A673 (cell line): ENCODE results near the gene OGDH. TPM values are rescaled to one million over a fixed set of nuclear protein-coding genes. Genes with fewer than 3 reads are reported as not detected.

Experiments used
- BruUV-seq: library from RNA; stranded (reverse); fragments of 400-500 nt; replicated peaks from 2 replicates; lab custom pipeline; 2021; lab: Mats Ljungman, UMichigan
- CTCF ChIA-PET: fragments of 300-600 bp; sonication (Branson Sonifier 250); formaldehyde crosslinking; loops from one replicate; lab custom pipeline; 2022; ENCODE audit warnings: antibody characterized with exemption; lab: Charles Lee
- POLR2A ChIA-PET: fragments of 300-600 bp; sonication (Branson Sonifier 250); formaldehyde crosslinking; loops from one replicate; lab custom pipeline; 2022; ENCODE audit warnings: antibody characterized with exemption; ENCODE audit not compliant: low non-redundant PET; lab: Charles Lee
- DNase-seq: peaks from one replicate; pipeline ENCODE4 v3.0.0-alpha.2; 2015; ENCODE audit warnings: low spot score
- H3K27ac ChIP-seq: fragments of 200-600 bp; sonication (generic); 2 replicates; pipeline ENCODE4 v1.5.1; 2016; ENCODE audit warnings: mixed run types, low read depth, mild to moderate bottlenecking, mixed read lengths, antibody characterized with exemption, low read length; ENCODE audit not compliant: poor library complexity, severe bottlenecking
- H3K27me3 ChIP-seq: fragments of 200-600 bp; sonication (generic); replicated peaks from 2 replicates; pipeline ENCODE4 v1.6.1; 2017; ENCODE audit warnings: mixed run types, low read depth, mild to moderate bottlenecking, mixed read lengths, antibody characterized with exemption, low read length; ENCODE audit not compliant: insufficient read depth, poor library complexity
- H3K36me3 ChIP-seq: fragments of 200-600 bp; sonication (generic); 2 replicates; pipeline ENCODE4 v1.6.1; 2016; ENCODE audit warnings: mixed run types, mild to moderate bottlenecking, mixed read lengths, antibody characterized with exemption, low read length; ENCODE audit not compliant: insufficient read depth, poor library complexity, severe bottlenecking
- H3K4me1 ChIP-seq: fragments of 200-600 bp; sonication (generic); 2 replicates; pipeline ENCODE4 v1.6.1; 2017; ENCODE audit warnings: mixed run types, mild to moderate bottlenecking, mixed read lengths, antibody characterized with exemption, low read length; ENCODE audit not compliant: insufficient read depth, poor library complexity, severe bottlenecking
- H3K4me3 ChIP-seq: fragments of 200-600 bp; sonication (generic); 2 replicates; pipeline ENCODE4 v1.5.1; 2016; ENCODE audit warnings: low read depth, mixed run types, mild to moderate bottlenecking, mixed read lengths, low read length; ENCODE audit not compliant: poor library complexity, severe bottlenecking
- H3K9me3 ChIP-seq: fragments of 200-600 bp; sonication (generic); 2 replicates; pipeline ENCODE4 v1.6.1; 2016; ENCODE audit warnings: mixed run types, low read depth, mild to moderate bottlenecking, mixed read lengths, antibody characterized with exemption, low read length; ENCODE audit not compliant: poor library complexity, severe bottlenecking
- CTCF ChIP-seq: fragments of 300-800, 200-600 bp; sonication (generic); conservative IDR thresholded peaks from 2 replicates; pipeline ENCODE4 v1.5.1; 2017; ENCODE audit warnings: low read depth, mild to moderate bottlenecking, antibody characterized with exemption, low read length, moderate library complexity, mixed read lengths
- EZH2 ChIP-seq: fragments of 200-600 bp; sonication (generic); IDR thresholded peaks from 2 replicates; pipeline ENCODE4 v1.6.1; 2017; ENCODE audit warnings: borderline replicate concordance, low read depth, mild to moderate bottlenecking, mixed read lengths, antibody characterized with exemption, low read length; ENCODE audit not compliant: poor library complexity, severe bottlenecking
- intact Hi-C: fragments of 100-400 bp; cut with micrococcal nuclease; formaldehyde crosslinking; loops from one replicate; pipeline ENCODE4 v1.10.0; 2022; ENCODE audit not compliant: unreplicated experiment
- total RNA-seq: library from RNA; stranded (reverse); gene quantifications from 2 replicates; pipeline ENCODE4 v1.2.3, GENCODE V29; 2021

The OGDH gene
- total RNA-seq, 1 experiment from 2014 or later, result 111 TPM

GRCh38 chr7:44689427-44689826, 83.0 kb downstream of the OGDH start:
- Histone ChIP-seq H3K27me3 (no peaks in the 10 kb centered on the region), H3K4me1 (no peaks in the 10 kb centered on the region), H3K4me3 (no peak overlapping the region), H3K36me3 (peaks cover 13% of the 10 kb centered on the region), H3K27ac (no peak overlapping the region), H3K9me3 (no peaks in the 10 kb centered on the region)
- ChIA-PET CTCF (no interaction called here), POLR2A (no interaction called here)
- DNase-seq, result no peak
- no TSS peak for BruUV-seq
- intact Hi-C loops, result no loop called here
- no peak for TF ChIP-seq CTCF
- no peak for TF ChIP-seq EZH2

GRCh38 chr7:44693641-44694313, 87.3 kb downstream of the OGDH start:
- Histone ChIP-seq H3K4me3 (no peak overlapping the region), H3K27me3 (no peaks in the 10 kb centered on the region), H3K4me1 (no peaks in the 10 kb centered on the region), H3K9me3 (no peaks in the 10 kb centered on the region), H3K36me3 (peaks cover 42% of the 10 kb centered on the region), H3K27ac (no peak overlapping the region)
- DNase-seq, result no peak
- TF ChIP-seq EZH2 (no peak), CTCF (no peak)
- ChIA-PET POLR2A (no interaction called here), CTCF (no interaction called here)
- BruUV-seq, result no TSS peak
- intact Hi-C loops, result no loop called here

- ChIA-PET POLR2A (no interaction called here), CTCF (no interaction called here)
- Histone ChIP-seq H3K36me3 (peaks cover 42% of the 10 kb centered on the region), H3K27ac (no peak overlapping the region), H3K4me1 (no peaks in the 10 kb centered on the region), H3K27me3 (no peaks in the 10 kb centered on the region), H3K4me3 (no peak overlapping the region), H3K9me3 (no peaks in the 10 kb centered on the region)
- no TSS peak for BruUV-seq
- no peak for TF ChIP-seq EZH2
- TF ChIP-seq CTCF, result no peak
- no peak for DNase-seq
- intact Hi-C loops, result no loop called here
Measured at GRCh38 chr7:44694326-44694725, 87.9 kb downstream of the OGDH start.
